ENCODE measurements around the gene F2.

- no peak for TF ChIP-seq CTCF (IDR thresholded peaks at IDR 0.05)
- TF ChIP-seq POLR2A (IDR thresholded peaks at IDR 0.05) = no peak
Measured at GRCh38 chr11:46681814-46682213, 37.2 kb upstream of the F2 start.

Data from heart left ventricle (tissue), 13 donors.